Uterus (tissue), 2 donors: ENCODE results near the gene CLMP.

Experiments
- POLR2A ChIP-seq, 2 donors: fragments of 450-650 bp; IDR thresholded peaks; one replicate each; pipeline ENCODE4 v1.6.1; 2016; ENCODE audit warnings: antibody characterized with exemption in 2 of 2, mild to moderate bottlenecking in 1 of 2, moderate library complexity in 1 of 2
- TF ChIP-seq, protein P1 (sequence below), 4 experiments: fragments of 200-600 bp in 2 of 4; fragments of 450-650 bp in 2 of 4; sonication (generic) in 2 of 4; IDR thresholded peaks; one replicate each; pipeline ENCODE4 v1.5.1; 2016 to 2019; ENCODE audit warnings: antibody characterized with exemption in 4 of 4, mild to moderate bottlenecking in 2 of 4, moderate library complexity in 1 of 4

DNA sequence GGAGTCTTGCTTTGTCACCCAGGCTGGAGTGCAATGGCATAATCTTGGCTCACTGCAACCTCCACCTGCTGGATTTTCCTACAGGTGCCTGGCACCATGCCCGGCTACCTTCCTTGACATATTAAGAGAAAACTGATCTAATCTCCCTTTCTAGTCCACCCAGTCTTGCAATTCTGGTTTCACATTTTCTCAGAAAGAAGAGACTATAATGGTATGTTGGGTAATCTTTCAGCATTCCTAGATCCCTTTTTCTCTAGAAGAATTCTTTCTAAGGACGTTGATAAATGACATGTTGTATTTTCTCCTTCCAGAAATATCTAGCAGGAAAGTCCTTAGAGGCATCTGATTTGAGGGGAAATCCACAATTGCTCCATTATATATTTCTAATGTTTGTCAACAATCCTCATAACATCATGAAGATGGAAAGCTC lies 122.7 kb downstream of the CLMP start:
- TF ChIP-seq, protein P1, sequence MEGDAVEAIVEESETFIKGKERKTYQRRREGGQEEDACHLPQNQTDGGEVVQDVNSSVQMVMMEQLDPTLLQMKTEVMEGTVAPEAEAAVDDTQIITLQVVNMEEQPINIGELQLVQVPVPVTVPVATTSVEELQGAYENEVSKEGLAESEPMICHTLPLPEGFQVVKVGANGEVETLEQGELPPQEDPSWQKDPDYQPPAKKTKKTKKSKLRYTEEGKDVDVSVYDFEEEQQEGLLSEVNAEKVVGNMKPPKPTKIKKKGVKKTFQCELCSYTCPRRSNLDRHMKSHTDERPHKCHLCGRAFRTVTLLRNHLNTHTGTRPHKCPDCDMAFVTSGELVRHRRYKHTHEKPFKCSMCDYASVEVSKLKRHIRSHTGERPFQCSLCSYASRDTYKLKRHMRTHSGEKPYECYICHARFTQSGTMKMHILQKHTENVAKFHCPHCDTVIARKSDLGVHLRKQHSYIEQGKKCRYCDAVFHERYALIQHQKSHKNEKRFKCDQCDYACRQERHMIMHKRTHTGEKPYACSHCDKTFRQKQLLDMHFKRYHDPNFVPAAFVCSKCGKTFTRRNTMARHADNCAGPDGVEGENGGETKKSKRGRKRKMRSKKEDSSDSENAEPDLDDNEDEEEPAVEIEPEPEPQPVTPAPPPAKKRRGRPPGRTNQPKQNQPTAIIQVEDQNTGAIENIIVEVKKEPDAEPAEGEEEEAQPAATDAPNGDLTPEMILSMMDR (IDR thresholded peaks at IDR 0.05) = no peak
- no peak for TF ChIP-seq POLR2A (IDR thresholded peaks at IDR 0.05)
